Kidney (tissue), 14 donors: ENCODE results near the gene HAP1. TPM values are rescaled to one million over a fixed set of nuclear protein-coding genes. Genes with fewer than 3 reads are reported as not detected.
A peak's percentile ranks its signal among the peaks of the same experiment; 100 is the strongest.

Source experiments
- DNase-seq, 5 donors: peaks; one replicate each; pipeline ENCODE4 v3.0.0-alpha.2; 2013 to 2020
- FAIRE-seq: peaks from 2 replicates; lab custom pipeline; 2012; peaks lifted over from hg19 to GRCh38; lab: Jason Lieb, UNC
- H3K27ac ChIP-seq, 2 donors: one replicate each; pipeline ENCODE4 v1.7.0; 2013; ENCODE audit warnings: low read depth in 2 of 2, low read length in 2 of 2, inconsistent platforms in 1 of 2
- H3K27me3 ChIP-seq: one replicate; pipeline ENCODE4 v1.7.1; 2013; ENCODE audit warnings: low read length, inconsistent platforms; ENCODE audit not compliant: control insufficient read depth, insufficient read depth
- H3K36me3 ChIP-seq, 3 donors: one replicate each; pipeline versions ENCODE4 v1.7.0 to v1.7.1; 2013; ENCODE audit warnings: low read length in 3 of 3, control low read depth in 1 of 3, inconsistent platforms in 1 of 3; ENCODE audit not compliant: insufficient read depth in 3 of 3, control insufficient read depth in 2 of 3
- H3K4me1 ChIP-seq, 3 donors: one replicate each; pipeline versions ENCODE4 v1.7.0 to v1.7.1; 2013; ENCODE audit warnings: low read length in 3 of 3, inconsistent platforms in 1 of 3, low read depth in 1 of 3; ENCODE audit not compliant: control insufficient read depth in 2 of 3, insufficient read depth in 2 of 3
- H3K4me3 ChIP-seq, 3 donors: one replicate each; pipeline versions ENCODE4 v1.7.0 to v1.8.1; 2013; ENCODE audit warnings: low read length in 3 of 3, control low read depth in 1 of 3, inconsistent platforms in 1 of 3
- H3K9ac ChIP-seq, 3 donors: one replicate each; pipeline versions ENCODE4 v1.7.0 to v1.7.1; 2013; ENCODE audit warnings: low read length in 3 of 3, control low read depth in 1 of 3, inconsistent platforms in 1 of 3
- H3K9me3 ChIP-seq, 3 donors: one replicate each; pipeline versions ENCODE4 v1.7.0 to v1.7.1; 2013; ENCODE audit warnings: low read length in 3 of 3, control low read depth in 1 of 3, inconsistent platforms in 1 of 3; ENCODE audit not compliant: control insufficient read depth in 2 of 3, insufficient read depth in 1 of 3
- CTCF ChIP-seq: IDR thresholded peaks from 3 replicates; pipeline ENCODE4 v1.5.1; 2012; ENCODE audit warnings: mild to moderate bottlenecking, moderate library complexity, borderline replicate concordance; ENCODE audit not compliant: insufficient read depth; ENCODE audit errors: extremely low read depth
- intact Hi-C: fragments of 100-400 bp; cut with DNase I; formaldehyde crosslinking; loops from one replicate; pipeline ENCODE4 v1.11.1; 2022
- polyA plus RNA-seq: library from polyadenylated mRNA; stranded (reverse); fragments of 350-450 nt; fragmentation: Illumina TruSeq; extraction: RNeasy Lipid Tissue Mini Kit (QIAGEN cat#74804); gene quantifications from one replicate; pipeline ENCODE4 v1.2.3, GENCODE V29; 2014; ENCODE audit warnings: low read depth, low replicate concordance; ENCODE audit not compliant: insufficient read depth
- total RNA-seq: library from RNA; stranded (reverse); fragmentation: NEBNext Ultra II Directional; extraction: Animal tissue kit (Norgen Biotek cat#: 25700); gene quantifications from one replicate; pipeline ENCODE4 v1.2.1, GENCODE V29; 2021
- donor health status: control.
- donor health status: control.
- donor health status: control.
- donor health status: control.
- donor health status: control.
- donor health status: DM: yes; HTN: yes; CAD: no.
- donor health status: Normal renal cell carcinoma (clear cell type).

Gene HAP1
- total and polyA plus RNA-seq, 2 donors from 2014 or later: 0.99 to 1.3 TPM

GRCh38 chr17:41682631-41683030 is 51.8 kb downstream of the HAP1 start:
- TF ChIP-seq CTCF: no peak
- FAIRE-seq: no peak
- H3K27ac ChIP-seq: no peak overlapping the region
- H3K4me1 ChIP-seq: peaks cover 0 to 7% (median 3%) of the 10 kb centered on the region in 3 donors
- intact Hi-C loops: no loop called here
- H3K27me3 ChIP-seq: no peaks in the 10 kb centered on the region
- H3K9ac ChIP-seq: no peak overlapping the region
- no peaks in the 10 kb centered on the region for H3K36me3 ChIP-seq
- H3K9me3 ChIP-seq: no peaks in the 10 kb centered on the region
- no peak overlapping the region for H3K4me3 ChIP-seq
- DNase-seq: no peak

- peak in 1 of 5 donors; percentile 56 for DNase-seq
- H3K4me3 ChIP-seq: no peak overlapping the region
- no peak overlapping the region for H3K9ac ChIP-seq
- no peak for TF ChIP-seq CTCF
- intact Hi-C loops: no loop called here
- H3K4me1 ChIP-seq: peaks cover 0 to 7% (median 6%) of the 10 kb centered on the region in 3 donors
- H3K27me3 ChIP-seq: no peaks in the 10 kb centered on the region
- H3K27ac ChIP-seq: no peak overlapping the region
- FAIRE-seq: no peak
- no peaks in the 10 kb centered on the region for H3K36me3 ChIP-seq
- no peaks in the 10 kb centered on the region for H3K9me3 ChIP-seq
Measured at GRCh38 chr17:41681776-41682175, 52.7 kb downstream of the HAP1 start.

GRCh38 chr17:41680426-41681040 is 53.9 kb downstream of the HAP1 start:
- Histone ChIP-seq H3K9me3 (no peaks in the 10 kb centered on the region), H3K4me3 (no peak overlapping the region), H3K27ac (no peak overlapping the region), H3K4me1 (peaks cover 0 to 11% (median 7%) of the 10 kb centered on the region in 3 donors), H3K9ac (no peak overlapping the region), H3K27me3 (no peaks in the 10 kb centered on the region), H3K36me3 (no peaks in the 10 kb centered on the region)
- FAIRE-seq (no peak), DNase-seq (no peak)
- TF ChIP-seq CTCF: no peak
- intact Hi-C loops: no loop called here
